Activated CD8-positive, alpha-beta memory T cell treated with anti-CD3 and anti-CD28 coated beads for 4 hours (primary cell): ENCODE measurements around the gene MLLT6.
A peak's percentile ranks its signal among the peaks of the same experiment; 100 is the strongest.

Source experiments
- DNase-seq, 2 donors: peaks; one replicate each; pipeline ENCODE4 v3.0.0-alpha.2; 2020; ENCODE audit warnings: low read depth in 2 of 2

Gene MLLT6

GRCh38 chr17:38674749-38675615 is 30.1 kb upstream of the MLLT6 start, which contains the start of gene EPOP:
Gene EPOP, minus strand, starts transcription at chr17:38674957. Its CDS starts 462 bp downstream, at chr17:38674495.
- DNase-seq, result peak; percentile 82 to 86

GRCh38 chr17:38676706-38677504 is 28.2 kb upstream of the MLLT6 start:
- peak; percentile 66 to 69 for DNase-seq

- DNase-seq, result no peak
Observed at GRCh38 chr17:38677819-38678218, 27.3 kb upstream of the MLLT6 start.

GRCh38 chr17:38681096-38681495 is 24.0 kb upstream of the MLLT6 start:
- DNase-seq, result no peak

- DNase-seq, result no peak
Observed at GRCh38 chr17:38685491-38685890, 19.6 kb upstream of the MLLT6 start.

- DNase-seq, result no peak
Observed at GRCh38 chr17:38687286-38687685, 17.8 kb upstream of the MLLT6 start.

GRCh38 chr17:38690386-38690785 is 14.7 kb upstream of the MLLT6 start:
- DNase-seq, result no peak

- DNase-seq, result no peak
Observed at GRCh38 chr17:38691154-38691553, 13.9 kb upstream of the MLLT6 start.

GRCh38 chr17:38693700-38694329 is 11.3 kb upstream of the MLLT6 start:
- DNase-seq, result no peak

- no peak for DNase-seq
Observed at GRCh38 chr17:38697061-38697820, 7.8 kb upstream of the MLLT6 start.

- DNase-seq, result no peak
Observed at GRCh38 chr17:38698760-38699159, 6.3 kb upstream of the MLLT6 start.

- peak; percentile 53 to 80 for DNase-seq
Observed at GRCh38 chr17:38701504-38702165, 3.4 kb upstream of the MLLT6 start.

- DNase-seq, result peak; percentile 58 to 61
Observed at GRCh38 chr17:38702166-38702915, 2.7 kb upstream of the MLLT6 start.

GRCh38 chr17:38702916-38703741 is 1.9 kb upstream of the MLLT6 start:
- DNase-seq, result no peak

GRCh38 chr17:38703742-38704605 is 1.1 kb upstream of the MLLT6 start:
- DNase-seq, result peak; percentile 69 to 82

- no peak for DNase-seq
Observed at GRCh38 chr17:38705523-38705802, 390 bp downstream of the MLLT6 start.

- DNase-seq, result no peak
Observed at GRCh38 chr17:38705803-38706504, 881 bp downstream of the MLLT6 start.
